DOHH2 (cell line): ENCODE results near the gene SNX9.
"Not testable (repeated sequence)": the region's sequence is repeated elsewhere in the genome, so short reads cannot be mapped to it uniquely, and the experiment has no call there.

Experiments
- H3F3A ChIP-seq: fragments of 200-600 bp; sonication (generic), shearing (Covaris generic); 2 replicates; pipeline ENCODE4 v1.6.0; 2016; ENCODE audit warnings: antibody characterized with exemption, mild to moderate bottlenecking; ENCODE audit not compliant: control insufficient read depth, insufficient read depth
- H3K27ac ChIP-seq: fragments of 200-600 bp; sonication (generic); 2 replicates; pipeline ENCODE4 v1.5.1; 2014; ENCODE audit warnings: low read depth, mild to moderate bottlenecking, low read length, moderate library complexity
- H3K27me3 ChIP-seq: fragments of 200-600 bp; sonication (generic); 2 replicates; pipeline ENCODE4 v1.6.1; 2014; ENCODE audit warnings: mild to moderate bottlenecking, low read length, mixed read lengths; ENCODE audit not compliant: control insufficient read depth
- H3K36me3 ChIP-seq: fragments of 200-600 bp; sonication (generic); 2 replicates; pipeline ENCODE4 v1.6.1; 2014; ENCODE audit warnings: mild to moderate bottlenecking, low read length, moderate library complexity, mixed read lengths; ENCODE audit not compliant: control insufficient read depth
- H3K4me1 ChIP-seq: fragments of 200-600 bp; sonication (generic); 2 replicates; pipeline ENCODE4 v1.6.1; 2014; ENCODE audit warnings: mild to moderate bottlenecking, low read length, mixed read lengths; ENCODE audit not compliant: control insufficient read depth
- H3K4me2 ChIP-seq: fragments of 200-600 bp; sonication (generic); 2 replicates; pipeline ENCODE4 v1.6.0; 2014; ENCODE audit warnings: mild to moderate bottlenecking, low read length, moderate library complexity
- H3K4me3 ChIP-seq: fragments of 200-600 bp; sonication (generic); 2 replicates; pipeline ENCODE4 v1.5.1; 2014; ENCODE audit warnings: mild to moderate bottlenecking, low read length, mixed read lengths
- H3K79me2 ChIP-seq: fragments of 200-600 bp; sonication (generic); 2 replicates; pipeline ENCODE4 v1.6.1; 2014; ENCODE audit warnings: mild to moderate bottlenecking, low read length, mixed read lengths; ENCODE audit not compliant: control insufficient read depth
- H3K9me2 ChIP-seq: fragments of 200-600 bp; sonication (generic); replicated peaks from 2 replicates; pipeline ENCODE4 v1.6.1; 2014; ENCODE audit warnings: mild to moderate bottlenecking, low read length, mixed read lengths; ENCODE audit not compliant: control insufficient read depth
- H3K9me3 ChIP-seq: fragments of 200-600 bp; sonication (generic); 2 replicates; pipeline ENCODE4 v1.6.1; 2014; ENCODE audit warnings: antibody characterized with exemption, low read length, mixed read lengths; ENCODE audit not compliant: control insufficient read depth, insufficient read depth
- H4K20me1 ChIP-seq: fragments of 200-600 bp; sonication (generic); 2 replicates; pipeline ENCODE4 v1.6.0; 2014; ENCODE audit warnings: low read depth, mild to moderate bottlenecking, antibody characterized with exemption, low read length, moderate library complexity; ENCODE audit not compliant: control insufficient read depth, insufficient read depth
- EZH2phosphoT487 ChIP-seq: fragments of 200-600 bp; sonication (generic); IDR thresholded peaks from 2 replicates; pipeline ENCODE4 v1.6.1; 2017; ENCODE audit warnings: borderline replicate concordance, mild to moderate bottlenecking, antibody characterized with exemption, low read length, moderate library complexity, mixed read lengths
- TF ChIP-seq, protein P1 (sequence below): fragments of 200-600 bp; sonication (generic); IDR thresholded peaks from one replicate; pipeline ENCODE4 v1.5.1; 2014; ENCODE audit warnings: antibody characterized with exemption, mild to moderate bottlenecking, low read depth, low read length; ENCODE audit not compliant: poor library complexity, severe bottlenecking

Gene SNX9

DNA sequence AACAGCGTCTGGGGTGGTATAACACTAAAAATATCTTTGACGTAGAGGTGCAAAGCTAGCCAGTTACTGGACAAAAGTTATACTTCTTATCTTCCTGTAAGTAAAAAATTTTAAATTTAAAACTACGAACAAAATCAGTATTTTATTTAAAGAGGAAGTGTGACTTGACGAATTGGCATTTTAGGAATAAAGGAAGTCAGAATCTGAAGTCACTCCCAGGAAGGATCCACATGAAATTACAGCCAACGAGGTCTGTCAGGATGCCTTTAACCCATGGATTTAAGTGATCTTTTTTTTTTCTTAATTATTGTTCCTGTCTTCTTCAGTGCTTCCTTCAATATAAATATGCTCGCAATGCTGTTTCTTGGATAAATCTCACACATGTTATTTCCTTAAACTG lies 27.2 kb upstream of the SNX9 start:
- Histone ChIP-seq H3K27me3 (peaks cover 27% of the 10 kb centered on the region), H3K36me3 (no peaks in the 10 kb centered on the region)
- TF ChIP-seq, protein P1, sequence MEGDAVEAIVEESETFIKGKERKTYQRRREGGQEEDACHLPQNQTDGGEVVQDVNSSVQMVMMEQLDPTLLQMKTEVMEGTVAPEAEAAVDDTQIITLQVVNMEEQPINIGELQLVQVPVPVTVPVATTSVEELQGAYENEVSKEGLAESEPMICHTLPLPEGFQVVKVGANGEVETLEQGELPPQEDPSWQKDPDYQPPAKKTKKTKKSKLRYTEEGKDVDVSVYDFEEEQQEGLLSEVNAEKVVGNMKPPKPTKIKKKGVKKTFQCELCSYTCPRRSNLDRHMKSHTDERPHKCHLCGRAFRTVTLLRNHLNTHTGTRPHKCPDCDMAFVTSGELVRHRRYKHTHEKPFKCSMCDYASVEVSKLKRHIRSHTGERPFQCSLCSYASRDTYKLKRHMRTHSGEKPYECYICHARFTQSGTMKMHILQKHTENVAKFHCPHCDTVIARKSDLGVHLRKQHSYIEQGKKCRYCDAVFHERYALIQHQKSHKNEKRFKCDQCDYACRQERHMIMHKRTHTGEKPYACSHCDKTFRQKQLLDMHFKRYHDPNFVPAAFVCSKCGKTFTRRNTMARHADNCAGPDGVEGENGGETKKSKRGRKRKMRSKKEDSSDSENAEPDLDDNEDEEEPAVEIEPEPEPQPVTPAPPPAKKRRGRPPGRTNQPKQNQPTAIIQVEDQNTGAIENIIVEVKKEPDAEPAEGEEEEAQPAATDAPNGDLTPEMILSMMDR, result no peak
- no peak for TF ChIP-seq EZH2phosphoT487

DNA sequence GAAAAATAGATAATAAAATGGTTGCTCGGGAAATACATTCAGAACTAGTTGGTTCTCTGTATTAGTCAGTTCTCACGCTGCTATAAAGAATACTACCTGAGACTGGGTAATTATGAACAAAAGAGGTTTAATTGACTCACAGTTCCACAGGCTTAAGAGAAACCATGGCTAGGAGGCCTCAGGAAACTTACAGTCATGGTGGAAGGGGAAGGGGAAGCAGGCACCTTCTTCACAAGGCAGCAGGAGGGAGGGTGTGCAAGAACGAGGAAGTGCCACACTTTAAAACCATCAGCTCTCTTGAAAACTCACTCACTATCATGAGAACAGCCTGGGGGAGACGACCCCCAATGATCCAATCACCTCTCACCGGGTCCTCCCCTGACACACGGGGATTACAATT lies 24.2 kb upstream of the SNX9 start:
- Histone ChIP-seq H3K27ac (no peak overlapping the region), H3K36me3 (no peaks in the 10 kb centered on the region), H3K4me3 (no peak overlapping the region), H3K79me2 (no peaks in the 10 kb centered on the region), H3K9me2 (no peaks in the 10 kb centered on the region), H4K20me1 (no peaks in the 10 kb centered on the region), H3F3A (no peaks in the 10 kb centered on the region), H3K4me2 (no peak overlapping the region), H3K9me3 (no peaks in the 10 kb centered on the region), H3K27me3 (peaks cover 32% of the 10 kb centered on the region), H3K4me1 (no peaks in the 10 kb centered on the region)
- no peak for TF ChIP-seq EZH2phosphoT487
- TF ChIP-seq, protein P1, result no peak

More for the DNA sequence above, 27.2 kb upstream of the SNX9 start:
- no peak overlapping the region for H3K4me2 ChIP-seq
- no peaks in the 10 kb centered on the region for H4K20me1 ChIP-seq
- H3F3A ChIP-seq, result no peaks in the 10 kb centered on the region
- H3K4me3 ChIP-seq, result no peak overlapping the region
- no peaks in the 10 kb centered on the region for H3K79me2 ChIP-seq
- no peak overlapping the region for H3K27ac ChIP-seq
- H3K9me2 ChIP-seq, result no peaks in the 10 kb centered on the region
- no peaks in the 10 kb centered on the region for H3K9me3 ChIP-seq
- H3K4me1 ChIP-seq, result no peaks in the 10 kb centered on the region

DNA sequence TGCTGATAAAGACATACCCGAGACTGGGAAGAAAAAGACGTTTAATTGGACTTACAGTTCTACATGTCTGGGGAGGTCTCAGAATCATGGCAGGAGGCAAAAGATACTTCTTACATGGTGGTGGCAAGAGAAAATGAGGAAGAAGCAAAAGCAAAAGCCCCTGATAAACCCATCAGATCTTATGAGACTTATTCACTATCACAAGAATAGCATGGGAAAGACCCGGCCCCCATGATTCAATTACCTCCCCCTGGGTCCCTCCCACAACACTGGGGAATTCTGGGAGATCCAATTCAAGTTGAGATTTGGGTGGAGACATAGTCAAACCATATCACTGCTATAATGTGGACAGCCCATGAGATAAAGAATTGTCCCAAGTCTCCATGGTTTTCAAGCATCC lies 23.5 kb upstream of the SNX9 start:
- not testable (repeated sequence) for H3K79me2 ChIP-seq, H3K4me2 ChIP-seq, H3K9me2 ChIP-seq, H3K4me3 ChIP-seq, H4K20me1 ChIP-seq, H3F3A ChIP-seq, H3K36me3 ChIP-seq, H3K27ac ChIP-seq, H3K4me1 ChIP-seq, H3K9me3 ChIP-seq
- H3K27me3 ChIP-seq, result peaks cover 32% of the 10 kb centered on the region

DNA sequence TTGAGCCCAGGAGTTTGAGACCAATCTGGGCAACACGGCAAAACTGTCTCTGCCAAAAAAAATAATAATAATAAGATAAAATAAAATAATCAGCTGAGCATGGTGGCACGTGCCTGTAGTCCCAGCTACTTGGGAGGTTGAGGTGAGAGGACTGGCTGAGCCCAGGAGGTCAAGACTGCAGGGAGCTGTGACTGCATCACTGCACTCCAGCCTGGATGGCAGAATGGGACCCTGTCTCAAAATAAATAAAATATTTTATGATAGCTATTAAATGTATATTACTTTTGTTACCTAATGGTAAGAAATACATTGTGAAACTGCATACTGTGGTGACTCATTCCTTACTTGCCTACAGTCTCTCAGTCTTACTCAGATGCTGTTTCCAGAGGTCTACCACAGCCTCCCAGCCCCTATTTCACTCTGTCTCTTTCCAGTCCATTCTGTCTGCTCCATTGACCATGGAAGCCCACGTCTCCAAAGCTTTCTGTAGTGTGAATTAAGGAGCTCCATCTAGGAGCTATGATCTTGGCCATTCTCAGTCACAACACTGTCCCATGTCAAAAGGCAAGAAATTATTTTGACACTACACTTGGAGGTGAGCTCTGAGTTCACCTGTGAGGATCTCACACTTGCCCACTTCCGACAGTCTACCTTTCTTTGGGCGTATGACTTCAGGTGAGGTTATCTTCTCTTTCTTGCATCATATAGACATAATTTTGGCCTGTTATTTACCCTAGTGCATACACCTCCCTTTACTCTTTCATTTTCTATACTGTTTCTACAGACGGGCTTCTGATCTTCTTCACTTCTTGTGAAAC lies 22.4 kb upstream of the SNX9 start:
- Histone ChIP-seq H3K27ac (no peak overlapping the region), H3K4me3 (no peak overlapping the region), H3K9me2 (no peaks in the 10 kb centered on the region), H4K20me1 (no peaks in the 10 kb centered on the region), H3K36me3 (no peaks in the 10 kb centered on the region), H3F3A (no peaks in the 10 kb centered on the region), H3K4me2 (no peak overlapping the region), H3K79me2 (no peaks in the 10 kb centered on the region), H3K4me1 (no peaks in the 10 kb centered on the region), H3K9me3 (no peaks in the 10 kb centered on the region), H3K27me3 (peaks cover 32% of the 10 kb centered on the region)
- TF ChIP-seq, protein P1, result no peak
- TF ChIP-seq EZH2phosphoT487, result no peak
